ENCODE results near the gene NAA16.

Gene NAA16

GRCh38 chr13:41361491-41361890 lies 50.4 kb downstream of the NAA16 start:
- no peak for DNase-seq

- DNase-seq = no peak
Observed at GRCh38 chr13:41364043-41364442, 53.0 kb downstream of the NAA16 start.

DNA sequence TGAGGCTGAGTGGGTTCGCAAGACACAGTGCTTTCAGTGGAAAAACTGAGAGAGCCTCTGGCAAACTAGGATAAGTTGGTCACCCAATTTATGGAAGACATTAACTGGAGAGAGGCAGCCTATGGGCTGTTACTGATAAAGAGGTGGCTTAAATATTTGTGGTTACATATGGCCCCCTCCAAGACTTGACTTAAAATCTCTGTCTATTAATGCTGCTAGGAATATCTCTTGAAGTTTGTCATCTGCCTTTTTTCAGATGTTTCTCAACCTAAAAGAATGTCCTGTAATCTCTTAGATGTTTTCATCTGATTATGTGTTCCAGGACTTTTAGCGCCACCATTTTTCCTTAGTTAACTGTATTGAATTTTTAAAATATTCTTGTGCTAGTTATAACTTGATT lies 54.6 kb downstream of the NAA16 start:
- peak; percentile 78 for DNase-seq

- no peak for DNase-seq
Observed at GRCh38 chr13:41370736-41371135, 59.7 kb downstream of the NAA16 start.

DNA sequence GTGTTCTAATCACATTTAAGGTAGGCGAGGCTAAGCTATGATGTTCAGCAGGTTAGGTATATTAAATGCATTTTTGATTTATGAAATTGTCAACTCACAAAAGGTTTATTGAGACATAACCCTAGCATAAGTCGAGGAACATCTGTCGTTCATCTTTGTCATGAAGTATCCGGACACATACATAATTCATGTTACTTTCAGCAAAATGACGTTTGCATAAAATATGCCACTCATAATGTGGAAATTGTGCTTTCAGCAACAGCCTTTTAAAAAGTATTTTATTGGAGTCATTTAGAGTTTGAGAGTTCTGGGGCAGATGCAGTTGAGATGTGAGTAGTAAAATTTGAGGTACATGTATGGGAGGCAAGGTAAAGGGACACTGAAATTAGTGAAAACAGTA lies 66.4 kb downstream of the NAA16 start:
- DNase-seq = no peak

- DNase-seq = no peak
Observed at GRCh38 chr13:41382431-41382830, 71.4 kb downstream of the NAA16 start.

- peak; percentile 26 for DNase-seq
Observed at GRCh38 chr13:41383386-41383785, 72.3 kb downstream of the NAA16 start.

GRCh38 chr13:41384749-41385503 lies 73.9 kb downstream of the NAA16 start:
- peak; percentile 26 for DNase-seq

DNA sequence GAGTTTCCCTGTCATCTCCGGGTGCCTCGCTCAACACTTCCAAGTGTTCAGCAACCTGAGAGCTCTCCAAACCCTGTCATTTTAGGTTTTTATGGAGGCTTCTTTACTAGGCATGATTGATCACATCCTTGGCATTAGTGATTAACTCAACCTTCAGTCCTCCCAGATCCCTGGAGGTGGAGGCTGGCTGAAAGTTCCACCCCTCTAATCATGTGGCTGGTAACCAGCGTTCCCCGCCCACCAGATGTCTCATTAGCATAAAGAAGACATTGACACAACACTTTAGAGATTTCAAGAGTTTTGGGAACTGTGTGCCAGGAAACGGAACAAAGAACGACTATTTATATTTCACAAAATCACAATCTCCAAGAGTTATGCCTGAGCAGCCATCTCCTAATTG lies 75.1 kb downstream of the NAA16 start:
- no peak for DNase-seq

- no peak for DNase-seq
Observed at GRCh38 chr13:41387576-41387975, 76.5 kb downstream of the NAA16 start.

GRCh38 chr13:41388143-41388881 lies 77.2 kb downstream of the NAA16 start:
- no peak for DNase-seq

DNA sequence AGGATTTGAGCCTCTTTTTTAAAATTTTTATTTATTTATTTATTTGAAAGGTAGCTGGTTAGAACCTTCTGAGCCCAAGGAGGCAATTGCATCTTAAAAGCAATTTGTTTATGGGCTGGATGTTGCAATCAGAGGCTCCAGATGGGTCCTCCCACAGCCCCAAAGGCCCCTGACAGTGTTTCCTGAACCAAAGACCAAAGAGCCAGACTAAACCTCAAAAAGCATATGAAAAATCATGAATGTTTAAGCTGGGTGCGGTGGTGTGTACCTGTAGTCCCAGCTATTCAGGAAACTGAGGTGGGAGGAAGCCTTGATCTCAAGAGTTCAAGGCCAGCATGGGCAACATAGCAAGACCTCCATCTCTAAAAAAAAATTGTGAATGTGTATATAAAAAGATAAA lies 78.5 kb downstream of the NAA16 start:
- DNase-seq = no peak

- DNase-seq = no peak
Observed at GRCh38 chr13:41394166-41394565, 83.1 kb downstream of the NAA16 start.

DNA sequence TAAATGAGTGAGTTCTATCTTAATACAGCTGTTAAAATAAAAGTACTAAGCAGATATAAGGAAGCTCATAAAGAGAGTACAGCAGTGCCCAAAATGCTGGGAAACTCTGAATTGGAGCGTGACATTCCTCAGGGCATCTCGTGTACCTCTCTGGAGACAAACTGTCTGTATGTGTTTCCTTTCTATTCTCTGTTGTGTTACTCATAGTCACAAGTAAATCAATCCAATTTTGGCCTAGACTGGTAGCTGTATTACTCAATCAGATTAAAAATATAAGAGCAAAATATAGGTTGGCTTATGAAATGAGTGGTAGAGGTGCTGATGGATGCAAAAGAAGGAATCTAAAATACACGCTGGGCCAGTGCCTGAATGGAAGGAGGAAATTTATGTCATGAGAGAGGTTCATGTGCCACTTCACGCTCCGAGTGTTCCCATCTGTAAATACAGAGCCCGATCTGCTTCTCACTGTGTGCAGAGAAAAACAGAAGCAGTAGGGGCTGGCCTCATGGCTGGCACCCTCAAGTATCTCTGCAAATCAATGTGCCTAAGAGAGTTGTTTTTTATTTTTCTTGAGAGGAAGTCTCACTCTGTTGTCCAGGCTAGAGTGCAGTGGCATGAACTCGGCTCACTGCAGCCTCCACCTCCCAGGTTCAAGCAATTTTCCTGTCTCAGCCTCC lies 87.6 kb downstream of the NAA16 start:
- no peak for DNase-seq

DNA sequence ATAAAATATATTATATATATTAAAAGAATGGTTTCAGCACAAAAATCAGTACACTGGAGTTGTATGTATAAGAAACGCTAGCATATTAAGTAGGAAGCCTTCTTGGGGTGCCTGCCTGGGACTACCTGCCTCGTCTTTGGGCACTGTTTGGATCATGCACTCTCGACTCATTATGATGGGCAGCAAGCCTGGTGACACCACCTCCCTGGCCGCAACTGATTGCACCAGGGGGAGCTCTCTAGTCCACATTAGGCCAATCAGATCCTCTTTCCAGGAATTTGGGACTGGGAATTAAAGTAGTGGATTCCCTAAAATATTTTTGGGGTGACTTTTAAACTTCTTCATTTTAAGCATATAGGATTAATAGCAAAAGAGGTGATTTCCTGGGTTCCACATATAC lies 90.3 kb downstream of the NAA16 start:
- no peak for DNase-seq

GRCh38 chr13:41402691-41403511 lies 91.8 kb downstream of the NAA16 start:
- no peak for DNase-seq

DNA sequence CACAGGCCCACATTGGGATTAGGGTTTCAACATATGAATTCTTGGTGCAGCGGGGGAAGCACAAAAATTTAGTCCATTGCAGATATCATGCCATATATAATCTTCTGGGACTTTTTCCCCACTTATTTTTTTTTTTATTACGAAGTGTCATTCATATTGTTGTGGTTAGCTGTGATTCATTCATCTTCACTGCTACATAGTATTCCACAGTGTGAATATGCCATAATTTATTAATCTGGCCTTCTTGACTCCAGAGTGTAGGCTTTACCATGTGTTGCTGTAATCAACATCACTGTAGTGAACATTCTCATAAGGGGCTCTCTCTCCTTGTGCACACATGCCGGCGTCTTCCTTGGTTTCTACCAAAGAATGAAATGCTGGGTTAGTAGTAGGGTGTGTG lies 92.9 kb downstream of the NAA16 start:
- no peak for DNase-seq

- DNase-seq = no peak
Observed at GRCh38 chr13:41405367-41405766, 94.3 kb downstream of the NAA16 start.

- DNase-seq = peak; percentile 54
Observed at GRCh38 chr13:41407380-41407779, 96.3 kb downstream of the NAA16 start.

- DNase-seq = peak; percentile 24
Observed at GRCh38 chr13:41408121-41408520, 97.1 kb downstream of the NAA16 start.

DNA sequence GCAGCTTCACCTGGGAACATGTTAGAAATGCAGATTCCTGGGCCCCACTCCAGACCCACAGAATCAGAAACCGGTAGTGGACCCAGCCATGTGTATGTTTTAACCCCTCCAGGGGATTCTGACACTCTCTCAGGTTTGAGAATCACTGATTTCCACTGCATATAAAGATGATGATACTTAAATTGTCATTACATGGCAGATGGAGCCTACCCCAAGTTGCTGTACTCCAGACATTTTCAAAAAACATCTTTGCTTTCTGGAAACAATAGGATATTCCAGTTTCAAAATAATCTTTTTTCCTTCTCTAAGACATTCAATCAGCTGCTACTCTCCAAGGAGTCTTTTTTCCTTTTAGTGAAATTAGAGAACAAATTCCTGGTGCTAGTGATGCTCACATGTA lies 97.7 kb downstream of the NAA16 start:
- no peak for DNase-seq

GRCh38 chr13:41409611-41410010 lies 98.5 kb downstream of the NAA16 start:
- DNase-seq = no peak

- DNase-seq = no peak
Observed at GRCh38 chr13:41411060-41411459, 100.0 kb downstream of the NAA16 start.
